Astrocyte of the cerebellum (primary cell): ENCODE measurements around the gene SAMSN1.

Experiments
- DNase-seq: peaks from one replicate; pipeline ENCODE4 v3.0.0-alpha.2; 2011; ENCODE audit warnings: low read depth
- H3K4me3 ChIP-seq: 2 replicates; pipeline ENCODE4 v1.5.1; 2011; ENCODE audit warnings: mild to moderate bottlenecking, low read depth, low read length, moderate library complexity
- in situ Hi-C: cut with HindIII; loops from 2 replicates; pipeline ENCODE4 v1.10.0; 2017; ENCODE audit warnings: low sequenced_read_pairs
- TF ChIP-seq, protein P1 (sequence below): IDR thresholded peaks from 2 replicates; pipeline ENCODE4 v1.5.1; 2012; ENCODE audit warnings: low read length, low read depth, moderate library complexity, mild to moderate bottlenecking; ENCODE audit errors: missing control alignments

Gene SAMSN1

DNA sequence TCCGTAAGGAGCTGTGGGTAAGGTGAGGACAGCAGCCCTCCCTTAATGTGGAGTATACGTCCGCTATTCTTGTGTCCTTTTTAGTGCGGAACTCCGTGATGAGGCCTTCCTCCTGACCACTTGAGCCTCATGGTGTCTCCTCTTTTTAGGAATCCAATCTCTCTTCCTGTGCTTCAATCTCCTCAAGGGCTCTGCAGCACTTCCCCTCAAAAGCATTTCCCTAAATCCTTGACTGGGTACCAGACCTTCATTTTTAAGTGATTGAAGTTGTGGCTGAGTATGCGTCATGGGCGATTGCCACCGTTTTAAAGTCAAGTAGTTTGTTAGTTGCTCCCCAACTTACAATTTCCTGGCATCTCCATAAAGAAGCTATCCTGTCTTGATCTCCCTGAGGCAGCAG lies 62.8 kb downstream of the SAMSN1 start:
- in situ Hi-C loops, result no loop called here
- DNase-seq, result no peak
- TF ChIP-seq, protein P1, sequence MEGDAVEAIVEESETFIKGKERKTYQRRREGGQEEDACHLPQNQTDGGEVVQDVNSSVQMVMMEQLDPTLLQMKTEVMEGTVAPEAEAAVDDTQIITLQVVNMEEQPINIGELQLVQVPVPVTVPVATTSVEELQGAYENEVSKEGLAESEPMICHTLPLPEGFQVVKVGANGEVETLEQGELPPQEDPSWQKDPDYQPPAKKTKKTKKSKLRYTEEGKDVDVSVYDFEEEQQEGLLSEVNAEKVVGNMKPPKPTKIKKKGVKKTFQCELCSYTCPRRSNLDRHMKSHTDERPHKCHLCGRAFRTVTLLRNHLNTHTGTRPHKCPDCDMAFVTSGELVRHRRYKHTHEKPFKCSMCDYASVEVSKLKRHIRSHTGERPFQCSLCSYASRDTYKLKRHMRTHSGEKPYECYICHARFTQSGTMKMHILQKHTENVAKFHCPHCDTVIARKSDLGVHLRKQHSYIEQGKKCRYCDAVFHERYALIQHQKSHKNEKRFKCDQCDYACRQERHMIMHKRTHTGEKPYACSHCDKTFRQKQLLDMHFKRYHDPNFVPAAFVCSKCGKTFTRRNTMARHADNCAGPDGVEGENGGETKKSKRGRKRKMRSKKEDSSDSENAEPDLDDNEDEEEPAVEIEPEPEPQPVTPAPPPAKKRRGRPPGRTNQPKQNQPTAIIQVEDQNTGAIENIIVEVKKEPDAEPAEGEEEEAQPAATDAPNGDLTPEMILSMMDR, result no peak
- no peak overlapping the region for H3K4me3 ChIP-seq

DNA sequence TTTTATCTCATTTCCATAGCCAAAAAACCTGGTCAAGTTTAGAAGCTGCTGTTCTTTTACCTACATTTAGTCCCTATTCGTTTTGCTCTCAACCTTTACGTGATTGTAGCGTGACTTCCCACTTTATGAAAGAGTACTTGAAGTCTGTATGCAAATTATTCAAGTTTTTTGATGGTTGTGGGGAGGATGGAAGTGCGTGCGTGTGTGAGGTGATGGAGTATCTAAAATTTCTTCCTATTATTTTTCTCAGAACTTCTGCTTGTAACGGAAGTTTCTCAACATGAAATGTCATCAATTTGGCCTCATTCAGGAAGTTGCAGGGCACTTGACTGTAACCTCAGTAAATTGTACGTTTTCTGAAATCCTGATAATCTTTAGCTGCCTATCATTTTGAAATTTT lies 64.0 kb downstream of the SAMSN1 start:
- in situ Hi-C loops, result no loop called here
- H3K4me3 ChIP-seq, result no peak overlapping the region
- no peak for DNase-seq
- TF ChIP-seq, protein P1, result no peak

- no peak for DNase-seq
- in situ Hi-C loops, result no loop called here
- no peak overlapping the region for H3K4me3 ChIP-seq
- TF ChIP-seq, protein P1, result no peak
Measured at GRCh38 chr21:14480411-14481031, 65.6 kb downstream of the SAMSN1 start.

- DNase-seq, result no peak
- in situ Hi-C loops, result no loop called here
- no peak overlapping the region for H3K4me3 ChIP-seq
- TF ChIP-seq, protein P1, result no peak
Measured at GRCh38 chr21:14479241-14479786, 66.8 kb downstream of the SAMSN1 start.

DNA sequence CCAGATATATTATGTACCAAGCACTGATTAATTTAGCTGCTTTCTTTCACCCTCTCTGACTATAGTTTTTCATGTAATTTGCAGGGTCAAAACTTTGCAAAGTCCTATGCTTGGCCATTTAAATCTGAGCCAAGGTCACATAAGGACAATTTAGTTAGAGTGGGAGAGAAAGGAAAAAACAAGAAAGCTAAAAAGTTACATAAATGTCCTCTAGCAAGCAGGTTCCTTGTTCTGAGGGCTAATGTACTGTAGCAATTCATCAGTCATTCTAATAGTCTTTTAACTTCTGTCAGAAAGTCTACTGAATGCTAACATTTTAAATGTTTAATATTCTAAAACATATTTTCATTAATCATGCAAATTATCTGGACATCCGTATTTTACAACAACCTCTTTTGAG lies 68.3 kb downstream of the SAMSN1 start:
- in situ Hi-C loops, result no loop called here
- no peak for DNase-seq
- TF ChIP-seq, protein P1, result no peak

GRCh38 chr21:14477133-14477532 lies 69.0 kb downstream of the SAMSN1 start:
- no peak for DNase-seq
- no peak overlapping the region for H3K4me3 ChIP-seq
- in situ Hi-C loops, result no loop called here
- TF ChIP-seq, protein P1, result no peak

More for the DNA sequence above, 68.3 kb downstream of the SAMSN1 start:
- H3K4me3 ChIP-seq, result no peak overlapping the region

DNA sequence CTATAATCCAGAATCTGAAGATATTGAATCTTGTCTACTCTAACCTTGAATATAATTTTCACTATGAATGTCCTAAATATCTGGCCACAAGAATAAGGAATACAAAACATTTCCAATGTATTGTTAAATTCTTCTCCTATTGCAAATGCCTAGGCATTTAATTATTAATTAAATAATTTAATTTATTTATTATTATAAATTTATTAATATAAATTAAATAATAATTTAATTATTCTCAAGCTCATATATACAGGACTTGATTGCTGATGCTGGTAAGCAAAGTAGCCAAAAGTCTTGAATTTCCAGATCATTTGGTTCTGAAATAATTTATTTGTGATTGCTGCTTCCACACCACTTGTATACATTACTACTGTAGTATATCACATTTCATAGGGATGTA lies 71.1 kb downstream of the SAMSN1 start:
- no peak for DNase-seq
- no peak overlapping the region for H3K4me3 ChIP-seq
- in situ Hi-C loops, result no loop called here
- TF ChIP-seq, protein P1, result no peak
